NCI-H69 (cell line): ENCODE measurements around the gene OAT.
"Not testable (repeated sequence)": the region's sequence is repeated elsewhere in the genome, so short reads cannot be mapped to it uniquely, and the experiment has no call there.

Experiments used
- DNase-seq: peaks from one replicate; lab custom pipeline; 2025; lab: John Stamatoyannopoulos, UW

Gene OAT

DNA sequence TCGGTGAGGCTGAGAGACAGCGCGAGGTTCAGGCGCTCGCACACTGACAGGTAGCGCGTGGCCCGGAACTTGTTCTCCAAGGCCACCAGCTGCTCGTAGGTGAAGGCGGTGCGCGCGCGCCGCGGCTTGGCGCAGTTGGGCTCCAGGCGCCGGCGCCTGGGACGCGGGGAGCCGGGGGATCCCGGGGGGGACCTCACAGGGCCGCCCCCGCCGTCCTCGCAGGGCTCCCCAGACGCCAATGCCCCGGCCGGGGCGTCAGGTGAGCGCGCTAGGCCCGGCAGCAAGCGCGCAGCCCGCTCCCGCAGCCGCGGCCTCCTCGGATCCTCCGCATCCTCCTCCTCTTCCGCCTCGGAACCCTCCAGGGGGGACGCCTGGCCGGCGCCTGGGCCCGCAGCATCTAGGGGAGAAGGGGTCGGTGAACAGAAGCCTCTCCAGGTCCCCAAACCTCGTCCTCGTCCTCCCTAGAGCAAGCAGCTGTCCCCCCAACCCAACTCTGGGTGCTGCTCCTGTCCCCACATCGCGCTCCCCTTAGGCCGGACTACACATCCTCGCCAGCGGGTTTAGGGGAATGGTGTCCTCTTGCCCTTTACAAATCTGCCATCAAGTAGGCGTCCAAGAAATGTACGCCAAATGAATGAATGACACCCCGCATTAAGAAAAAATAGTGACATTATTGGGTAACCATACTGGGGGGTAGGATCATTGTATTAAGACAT is 29.2 kb upstream of the OAT start:
- peak; percentile 58 for DNase-seq

DNA sequence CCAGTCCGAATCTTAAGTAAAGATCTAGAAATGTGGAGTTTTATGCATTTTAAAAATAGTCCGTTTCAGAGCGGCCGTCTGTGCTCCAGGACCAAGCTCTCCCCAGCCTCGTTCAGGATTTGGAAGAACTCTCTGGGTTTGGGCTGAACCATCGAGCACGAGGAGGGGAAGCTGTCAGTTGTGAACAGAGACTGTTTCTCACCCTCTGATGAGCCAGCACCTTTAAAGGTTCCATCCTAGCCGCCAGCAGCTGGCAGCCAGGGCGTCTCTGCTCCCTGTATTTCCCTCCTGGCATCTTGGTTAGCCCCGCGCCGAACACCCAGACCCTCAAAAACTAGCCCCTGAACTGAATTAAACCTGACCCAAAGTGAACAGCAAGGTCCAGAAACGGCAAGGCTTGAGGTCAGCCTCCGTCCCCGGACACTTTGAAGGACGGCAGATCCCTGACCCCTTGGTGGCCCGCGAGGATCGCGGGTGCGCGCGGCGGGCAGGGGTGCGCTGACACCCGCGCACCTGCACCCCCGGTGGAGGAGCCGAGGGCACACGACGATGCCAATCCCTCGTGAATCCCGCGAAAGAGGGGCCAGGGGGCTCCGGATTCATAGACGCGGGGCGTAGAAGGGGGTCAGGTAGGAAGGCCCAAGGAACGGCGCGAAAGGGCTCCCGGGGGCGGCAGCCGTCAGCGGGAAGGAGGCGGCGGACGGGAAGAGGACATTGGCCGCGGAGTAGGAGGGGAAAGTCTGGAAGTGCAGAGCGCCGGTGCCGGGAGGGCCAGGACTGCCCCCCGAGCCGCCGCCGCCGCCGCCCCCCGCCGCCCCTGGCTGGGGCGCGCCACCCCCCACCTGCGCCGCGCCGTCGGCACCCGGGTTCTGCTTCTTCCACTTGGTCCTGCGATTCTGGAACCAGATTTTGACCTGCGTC is 28.4 kb upstream of the OAT start:
- no peak for DNase-seq

GRCh38 chr10:124441694-124442093 is 23.0 kb upstream of the OAT start:
- not testable (repeated sequence) for DNase-seq

GRCh38 chr10:124436191-124436638 is 17.5 kb upstream of the OAT start:
- DNase-seq: no peak

- not testable (repeated sequence) for DNase-seq
These were observed 17.0 kb upstream of the OAT start for GRCh38 chr10:124435683-124436082.

- DNase-seq: no peak
These were observed 14.7 kb upstream of the OAT start for GRCh38 chr10:124433461-124433860.

DNA sequence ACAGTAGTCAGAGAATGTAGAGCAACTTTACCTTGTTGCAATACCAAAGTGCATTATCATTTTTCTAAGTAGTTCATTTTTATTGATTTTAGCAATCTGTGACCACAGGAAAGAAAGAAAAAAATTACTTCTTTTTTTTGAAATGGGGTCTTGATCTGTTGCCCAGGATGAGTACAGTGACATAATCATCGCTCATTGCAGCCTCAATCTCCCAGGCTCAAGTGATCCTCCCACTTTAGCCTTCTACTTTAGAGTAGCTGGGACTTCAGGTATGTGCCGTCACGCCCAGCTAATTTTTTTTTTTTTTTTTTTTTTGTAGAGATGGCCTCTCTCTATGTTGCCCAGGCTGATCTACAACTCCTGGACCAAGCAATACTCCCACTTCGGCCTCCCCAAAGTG is 11.4 kb upstream of the OAT start:
- no peak for DNase-seq

GRCh38 chr10:124429576-124429975 is 10.9 kb upstream of the OAT start:
- peak; percentile 4 for DNase-seq

- peak; percentile 2 for DNase-seq
These were observed 9.6 kb upstream of the OAT start for GRCh38 chr10:124428207-124428777.

GRCh38 chr10:124425227-124425962 is 6.7 kb upstream of the OAT start:
- DNase-seq: no peak

- no peak for DNase-seq
These were observed 5.1 kb upstream of the OAT start for GRCh38 chr10:124423813-124424212.

- DNase-seq: no peak
These were observed 4.0 kb upstream of the OAT start for GRCh38 chr10:124422742-124423141.

DNA sequence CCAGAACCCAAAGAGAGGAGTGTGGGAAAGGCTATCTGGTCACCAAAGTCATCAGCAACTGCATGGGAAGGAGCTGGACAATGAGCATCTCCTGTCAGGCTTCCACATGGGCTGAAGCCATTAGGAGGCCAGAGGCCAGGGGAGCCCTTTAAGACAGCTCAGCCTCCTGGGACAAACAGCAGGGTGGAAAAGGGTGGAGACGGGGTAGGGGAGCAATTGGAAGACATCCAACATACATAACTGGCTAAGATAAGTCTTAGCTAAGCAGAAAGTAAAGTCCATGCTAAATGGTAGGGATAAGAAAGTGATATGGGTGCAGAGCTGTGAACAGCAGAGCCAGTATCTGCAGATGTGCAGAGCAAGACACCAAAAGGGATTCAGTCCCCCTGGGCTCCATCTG is 1.5 kb upstream of the OAT start:
- DNase-seq: no peak

- DNase-seq: no peak
These were observed 912 bp upstream of the OAT start for GRCh38 chr10:124419635-124420034.

DNA sequence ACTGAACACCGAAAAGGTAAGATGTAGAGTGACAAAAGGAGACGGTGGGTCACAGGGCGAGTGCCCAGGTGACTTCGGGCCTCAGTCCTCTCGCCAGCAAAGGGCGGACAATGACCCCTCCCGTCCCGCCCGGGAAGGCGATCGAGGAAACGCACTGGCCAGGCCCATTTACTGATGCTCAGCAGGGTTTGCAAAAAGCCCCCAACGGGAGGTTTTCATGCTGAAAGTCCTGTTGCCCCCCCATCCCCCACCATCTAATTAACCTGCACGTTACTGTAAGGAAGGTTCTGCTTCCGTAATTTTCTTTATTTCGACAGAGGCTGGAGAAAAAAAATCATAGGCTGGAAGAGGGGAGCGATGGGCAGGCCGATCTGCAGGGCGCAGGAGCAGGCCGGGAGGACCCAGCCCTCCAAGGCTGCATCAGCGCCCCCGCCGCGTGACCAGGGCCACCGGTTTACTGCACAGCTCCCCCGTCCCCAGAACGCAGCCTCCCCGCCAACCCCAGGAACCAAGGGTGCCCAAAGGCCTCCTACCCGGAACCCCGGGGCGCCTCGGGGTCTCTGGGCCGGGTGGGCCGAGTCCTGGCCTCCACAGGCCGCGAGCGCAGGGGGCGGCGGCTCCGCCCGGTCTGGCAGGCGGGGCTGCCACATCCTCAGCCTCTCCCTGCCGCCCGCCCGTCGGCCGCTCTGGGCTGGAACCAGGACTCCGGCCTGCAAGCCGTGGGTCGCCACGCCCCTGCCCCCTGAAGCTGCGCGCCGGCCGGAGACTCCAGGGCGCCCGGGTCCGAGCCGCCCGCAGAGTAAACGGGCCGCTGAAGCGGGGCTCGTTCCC is 613 bp downstream of the OAT start:
- peak; percentile 56 for DNase-seq

- DNase-seq: no peak
These were observed 2.0 kb downstream of the OAT start for GRCh38 chr10:124416733-124417132.

DNA sequence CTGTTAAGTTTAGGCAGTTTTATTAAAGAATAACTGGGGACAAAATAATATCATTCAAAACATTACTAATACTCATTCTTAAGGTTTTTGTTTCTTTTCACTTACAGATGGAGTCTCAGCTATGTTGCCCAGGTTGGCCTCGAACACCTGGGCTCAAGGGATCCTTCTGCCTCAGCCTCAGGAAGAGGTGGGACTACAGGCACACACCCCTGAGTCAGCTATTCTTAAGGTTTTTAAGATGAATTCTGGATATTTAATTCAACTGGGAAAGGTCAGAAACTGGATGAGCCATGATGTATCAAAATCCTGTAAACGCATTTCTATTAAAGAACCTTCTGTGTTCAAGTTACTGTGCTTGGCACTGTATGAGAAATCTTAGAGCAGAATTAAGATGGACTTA is 3.5 kb downstream of the OAT start:
- DNase-seq: no peak

DNA sequence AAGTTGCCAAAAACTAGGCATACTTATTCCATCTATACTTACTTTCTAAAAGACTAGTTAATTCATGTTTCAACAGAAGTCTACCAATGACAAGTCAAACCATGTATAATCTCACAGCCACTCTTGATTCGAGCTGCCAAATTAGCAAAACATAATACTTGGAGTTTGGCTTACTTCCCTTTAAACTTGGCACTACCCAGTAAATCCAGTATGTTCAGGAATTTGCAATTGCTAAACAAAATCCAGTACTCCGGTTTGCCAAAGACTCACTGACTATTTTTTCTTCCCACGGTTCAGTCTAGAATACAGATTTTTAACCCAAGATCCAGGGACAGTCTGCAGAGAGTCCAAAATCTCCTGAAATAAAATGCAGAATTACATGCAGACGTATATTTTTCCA is 4.6 kb downstream of the OAT start:
- no peak for DNase-seq

- DNase-seq: no peak
These were observed 9.0 kb downstream of the OAT start for GRCh38 chr10:124409696-124410095.

GRCh38 chr10:124408357-124408756 is 10.4 kb downstream of the OAT start:
- DNase-seq: no peak

DNA sequence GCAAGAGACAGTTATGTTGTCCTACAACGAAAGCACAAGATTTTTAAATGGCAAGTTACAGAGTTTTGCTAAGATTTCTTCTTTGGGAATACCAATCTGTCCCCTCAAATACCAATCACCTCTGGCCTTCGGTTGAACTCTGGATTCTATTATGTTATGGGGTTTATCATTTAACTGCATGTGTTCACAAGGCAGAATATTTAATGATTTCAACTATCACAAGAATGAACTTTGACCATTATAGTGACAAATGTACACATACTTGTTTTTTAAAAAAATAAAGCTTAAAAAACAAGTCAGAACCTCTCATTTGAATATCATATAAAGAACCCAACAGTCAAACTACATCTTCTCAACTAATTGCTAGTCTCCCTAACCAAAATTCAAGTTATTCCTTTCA is 11.3 kb downstream of the OAT start:
- DNase-seq: no peak
